Measurements from ENCODE around the gene AGRN. TPM values are rescaled to one million over a fixed set of nuclear protein-coding genes. Genes with fewer than 3 reads are reported as not detected.
"Not testable (repeated sequence)": the region's sequence is repeated elsewhere in the genome, so short reads cannot be mapped to it uniquely, and the experiment has no call there.

The AGRN gene
- 10 to 100 TPM; 28.4 to 83.9 (median 44.4) TPM for polyA plus RNA-seq (ENCODE audit: insufficient read length in 10 of 10)
- long read RNA-seq, donor 1: 0 reads
- long read RNA-seq, donor 2: 0 reads
- long read RNA-seq, donor 3: 0 reads
- long read RNA-seq, donor 4, full-length matches to known transcripts: 2 of 2 reads
- long read RNA-seq, donor 4, partial matches to known transcripts: 0 of 2 reads
- long read RNA-seq, donor 4, other reads (novel, unspliced or antisense): 0 of 2 reads
- long read RNA-seq, donor 5, partial matches to known transcripts: 20 of 20 reads
- long read RNA-seq, donor 5, other reads (novel, unspliced or antisense): 0 of 20 reads
- long read RNA-seq, donor 6: 0 reads
- long read RNA-seq, donor 7, full-length matches to known transcripts: 1 of 17 reads
- long read RNA-seq, donor 7, partial matches to known transcripts: 16 of 17 reads
- long read RNA-seq, donor 7, other reads (novel, unspliced or antisense): 0 of 17 reads
- long read RNA-seq, donor 8: 0 reads
- long read RNA-seq, donor 9: 0 reads

GRCh38 chr1:1020000-1020404, at the start of gene AGRN:
Gene AGRN, plus strand, starts transcription at chr1:1020120. Its CDS starts 53 bp downstream, at chr1:1020173.
- DNase-seq: no peak

GRCh38 chr1:970242-970972, 49.5 kb upstream of the AGRN start:
- DNase-seq: no peak

GRCh38 chr1:970973-971730, 48.8 kb upstream of the AGRN start:
- DNase-seq: no peak

- DNase-seq: no peak
Observed at GRCh38 chr1:971751-972506, 48.0 kb upstream of the AGRN start.

GRCh38 chr1:972726-973458, 47.0 kb upstream of the AGRN start:
- DNase-seq: no peak

- DNase-seq: no peak
Observed at GRCh38 chr1:973459-974292, 46.2 kb upstream of the AGRN start.

- DNase-seq: no peak
Observed at GRCh38 chr1:974293-974640, 45.7 kb upstream of the AGRN start.

- DNase-seq: no peak
Observed at GRCh38 chr1:974687-975328, 45.1 kb upstream of the AGRN start.

GRCh38 chr1:975365-975764, 44.6 kb upstream of the AGRN start:
- DNase-seq: no peak

- DNase-seq: peak in 1 of 3 donors; percentile 49
Observed at GRCh38 chr1:975896-976683, 43.8 kb upstream of the AGRN start.

- not testable (repeated sequence) for DNase-seq
Observed at GRCh38 chr1:976791-977190, 43.1 kb upstream of the AGRN start.

- DNase-seq: no peak
Observed at GRCh38 chr1:978069-978834, 41.7 kb upstream of the AGRN start.

- no peak for DNase-seq
Observed at GRCh38 chr1:978835-979743, 40.8 kb upstream of the AGRN start.

- DNase-seq: no peak
Observed at GRCh38 chr1:979744-980072, 40.2 kb upstream of the AGRN start.

- no peak for DNase-seq
Observed at GRCh38 chr1:980137-980571, 39.8 kb upstream of the AGRN start.

GRCh38 chr1:980602-981395, 39.1 kb upstream of the AGRN start:
- no peak for DNase-seq

All from muscle of back (tissue), 13 donors.